Activated CD4-positive, CD25-positive, alpha-beta regulatory T cell treated with anti-CD3 and anti-CD28 coated beads, Interleukin-2, amount 50 U/mL, for 16 hours (primary cell): Measurements from ENCODE around the gene NUP37.

Experiments
- DNase-seq: peaks from one replicate; pipeline ENCODE4 v3.0.0-alpha.2; 2020; ENCODE audit warnings: low read depth, low spot score

NUP37 gene

GRCh38 chr12:102026728-102027127 lies 93.2 kb downstream of the NUP37 start:
- DNase-seq, result no peak

GRCh38 chr12:102024765-102025164 lies 95.1 kb downstream of the NUP37 start:
- no peak for DNase-seq

- DNase-seq, result no peak
These were observed 96.5 kb downstream of the NUP37 start for GRCh38 chr12:102023343-102023930.
